ENCODE data around the gene THSD4. TPM values are rescaled to one million over a fixed set of nuclear protein-coding genes. Genes with fewer than 3 reads are reported as not detected.

The THSD4 gene
- total and polyA plus RNA-seq, 2 of the 8 experiments (the other 6 are each of a cell fraction or from before 2014, with no cell fraction given), result 2.5 to 6.2 TPM

GRCh38 chr15:71312194-71312708, 197.0 kb downstream of the THSD4 start:
- DNase-seq (ENCODE audit: low read depth in 1 of 2, low spot score in 2 of 2), result no peak
- Histone ChIP-seq H3K23ac (ENCODE audit: insufficient read length) (no peak overlapping the region), H3K56ac (replicated peaks; ENCODE audit: insufficient read length, low read depth, low read length) (no peak overlapping the region), H3K27ac (ENCODE audit: low read depth, low read length) (no peak overlapping the region), H2BK15ac (ENCODE audit: low read length) (no peak overlapping the region), H2AK5ac (ENCODE audit: low read depth, low read length) (no peak overlapping the region), H4K8ac (ENCODE audit: extremely low read depth, insufficient read depth, low read length) (no peak overlapping the region), H4K20me1 (replicated peaks in 1 of 2; ENCODE audit: control insufficient read depth in 1 of 2, insufficient read depth in 2 of 2, low read length in 2 of 2) (no peaks in the 10 kb centered on the region), H4K91ac (replicated peaks; ENCODE audit: insufficient read length, low read length) (no peak overlapping the region), H3K27me3 (replicated peaks in 1 of 4; ENCODE audit: control insufficient read depth in 3 of 4, extremely low read depth in 1 of 4, insufficient read depth in 3 of 4, low read length in 3 of 4) (no peaks in the 10 kb centered on the region), H3K79me2 (ENCODE audit: control insufficient read depth in 1 of 2, insufficient read depth in 2 of 2, low read length in 2 of 2) (no peaks in the 10 kb centered on the region), H2BK120ac (replicated peaks; ENCODE audit: low read depth, low read length) (no peak overlapping the region), H3K4me2 (ENCODE audit: insufficient read depth in 1 of 2, low read depth in 2 of 2, low read length in 2 of 2) (no peak overlapping the region), H3K36me3 (ENCODE audit: control insufficient read depth in 2 of 4, insufficient read depth in 4 of 4, low read length in 3 of 4) (no peaks in the 10 kb centered on the region), H3K4me1 (replicated peaks in 1 of 4; ENCODE audit: control insufficient read depth in 3 of 4, insufficient read depth in 4 of 4, low read length in 3 of 4) (peaks cover 0 to 4% (median 2%) of the 10 kb centered on the region in 4 experiments; a peak in 1 of 7 replicates), H3K9me3 (ENCODE audit: insufficient read depth in 2 of 2, low read depth in 1 of 2, low read length in 1 of 2) (peaks cover 3 to 5% of the 10 kb centered on the region in 2 experiments; a peak in 2 of 4 replicates), H3K14ac (ENCODE audit: insufficient read length) (no peak overlapping the region), H3K9ac (replicated peaks in 1 of 4; ENCODE audit: extremely low read depth in 1 of 4, low read depth in 3 of 4, low read length in 3 of 4) (no peak overlapping the region), H2BK5ac (ENCODE audit: low read depth, low read length) (no peak overlapping the region), H4K5ac (ENCODE audit: insufficient read length, low read depth, low read length) (no peak overlapping the region), H3K23me2 (ENCODE audit: low read depth, low read length) (no peaks in the 10 kb centered on the region; the same call in 1 of the 2 replicates), H2BK20ac (ENCODE audit: low read length) (no peak overlapping the region), H3K4ac (replicated peaks; ENCODE audit: insufficient read length, low read depth, low read length) (no peak overlapping the region), H3K18ac (ENCODE audit: extremely low read depth, low read length) (no peak overlapping the region; the same call in 1 of the 2 replicates), H3K79me1 (ENCODE audit: low read depth, low read length) (no peaks in the 10 kb centered on the region), H2AFZ (ENCODE audit: low read length) (no peak overlapping the region), H3K4me3 (ENCODE audit: extremely low read depth in 1 of 4, insufficient read depth in 2 of 4, low read depth in 3 of 4, low read length in 4 of 4) (no peak overlapping the region), H2BK12ac (ENCODE audit: low read depth, low read length) (no peak overlapping the region)
- POLR2A ChIA-PET (ENCODE audit: partially characterized antibody), result no interaction called here
- no peak for FAIRE-seq
- CTCF ChIA-PET (ENCODE audit: partially characterized antibody), result interaction anchor here (1.0 to 1.5 kb wide), 3 partner anchors 9 to 18 kb away, joined by 3 read pairs; no protein-coding TSS in a partner anchor
- WGBS, 2 experiments (ENCODE audit: extremely low coverage in 1 of 2, insufficient coverage in 1 of 2, insufficient read length in 1 of 2, insufficient replicate concordance in 2 of 2, low coverage in 1 of 2, low lambda C conversion rate in 2 of 2, missing lambda C conversion rate in 1 of 2), result 92% methylated on average over 8 of the region's 8 CpGs; no CpG with 5 or more reads in 1 of the 2 experiments
- TF ChIP-seq POLR2A (IDR thresholded peaks at IDR 0.05; ENCODE audit: control extremely low read depth in 1 of 2, low read depth in 2 of 2, low read length in 2 of 2), result no peak
- TF ChIP-seq TCF12 (IDR thresholded peaks at IDR 0.05; ENCODE audit: low read depth, low read length), result no peak
- no peak for TF ChIP-seq POU5F1 (IDR thresholded peaks at IDR 0.05; ENCODE audit: low read depth, low read length)
- TF ChIP-seq ATF2 (IDR thresholded peaks at IDR 0.05; ENCODE audit: low read length), result no peak
- no peak for TF ChIP-seq RFX5 (IDR thresholded peaks at IDR 0.05; ENCODE audit: borderline replicate concordance, low read depth, low read length)
- no peak for TF ChIP-seq E2F6 (IDR thresholded peaks at IDR 0.05)
- no peak for TF ChIP-seq CTBP2 (IDR thresholded peaks at IDR 0.05; ENCODE audit: borderline replicate concordance, insufficient read depth, insufficient read length, low read length)
- TF ChIP-seq KDM4A (IDR thresholded peaks at IDR 0.05; ENCODE audit: low read depth, low read length, severe bottlenecking), result no peak
- no peak for TF ChIP-seq CBX8 (IDR thresholded peaks at IDR 0.05; ENCODE audit: borderline replicate concordance, low read depth, low read length)
- TF ChIP-seq JUND (IDR thresholded peaks at IDR 0.05; ENCODE audit: low read length), result no peak
- no peak for TF ChIP-seq ZNF274 (IDR thresholded peaks at IDR 0.05; ENCODE audit: borderline replicate concordance, extremely low read depth, low read length)
- no peak for TF ChIP-seq CBX5 (IDR thresholded peaks at IDR 0.05; ENCODE audit: low read depth, low read length)

Measured in H1 (cell line).